ENCODE results near the gene TASP1. TPM values are rescaled to one million over a fixed set of nuclear protein-coding genes. Genes with fewer than 3 reads are reported as not detected.

The TASP1 gene
- polyA plus RNA-seq, 1 donor (not counting 4 experiments of a cell fraction or from before 2014, with no cell fraction given): 17.4 TPM

DNA sequence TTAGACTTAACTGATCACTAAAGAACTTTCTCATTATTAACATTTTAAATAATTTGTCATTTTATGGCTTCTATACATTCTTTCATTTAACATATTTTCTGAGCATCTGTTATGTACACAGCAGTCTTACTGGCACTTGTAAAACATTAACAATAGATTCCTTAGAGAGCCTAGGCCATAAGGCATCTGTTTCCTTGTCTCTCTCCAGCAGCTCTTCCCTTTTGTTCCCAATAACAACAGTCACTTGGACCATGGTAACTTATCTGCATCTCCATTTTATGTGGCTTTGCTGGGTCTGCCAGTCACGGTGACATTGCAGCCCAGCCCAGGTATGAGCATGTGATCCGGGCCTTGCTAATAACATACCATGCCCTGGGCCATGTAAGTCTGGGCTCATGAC is 11.7 kb upstream of the TASP1 start:
- H3K4me2 ChIP-seq (ENCODE audit: control insufficient read depth, extremely low read depth, insufficient read depth, low read depth, low read length): no peak overlapping the region
- no peak overlapping the region for H2AFZ ChIP-seq (ENCODE audit: control insufficient read depth, low read length)
- H3K79me2 ChIP-seq (ENCODE audit: control insufficient read depth, insufficient read depth, low read length): no peaks in the 10 kb centered on the region
- H3K27me3 ChIP-seq (ENCODE audit: control insufficient read depth, extremely low read depth, insufficient read depth, low read length): no peaks in the 10 kb centered on the region
- H3K4me1 ChIP-seq (ENCODE audit: control insufficient read depth, extremely low read depth, insufficient read depth, low read length): no peaks in the 10 kb centered on the region
- FAIRE-seq (no peak), DNase-seq (ENCODE audit: low read depth, low spot score) (no peak)
- no peaks in the 10 kb centered on the region for H3K36me3 ChIP-seq (ENCODE audit: control insufficient read depth in 2 of 2, extremely low read depth in 1 of 2, insufficient read depth in 2 of 2, low read length in 2 of 2)
- H3K4me3 ChIP-seq (ENCODE audit: control insufficient read depth in 2 of 3, extremely low read depth in 1 of 3, insufficient read depth in 2 of 3, low read depth in 1 of 3, low read length in 3 of 3): no peak overlapping the region
- no peaks in the 10 kb centered on the region for H3K9me3 ChIP-seq (ENCODE audit: control insufficient read depth, low read depth, low read length)
- H4K20me1 ChIP-seq (ENCODE audit: control insufficient read depth, extremely low read depth, insufficient read depth, low read length): no peaks in the 10 kb centered on the region
- dilution Hi-C loops (cut with MboI; ENCODE audit: extremely low pct_ligation_motif_present, low sequenced_read_pairs): no loop called here
- no peak overlapping the region for H3K27ac ChIP-seq (ENCODE audit: control insufficient read depth, insufficient read depth, low read length)
- no peaks in the 10 kb centered on the region for H3K9me1 ChIP-seq (ENCODE audit: control insufficient read depth, extremely low read depth, insufficient read depth, low read length)
- H3K9ac ChIP-seq (ENCODE audit: control insufficient read depth, extremely low read depth, insufficient read depth, low read length): no peak overlapping the region
- TF ChIP-seq EZH2 (IDR thresholded peaks at IDR 0.05; ENCODE audit: low read length): no peak
- TF ChIP-seq, protein P1, sequence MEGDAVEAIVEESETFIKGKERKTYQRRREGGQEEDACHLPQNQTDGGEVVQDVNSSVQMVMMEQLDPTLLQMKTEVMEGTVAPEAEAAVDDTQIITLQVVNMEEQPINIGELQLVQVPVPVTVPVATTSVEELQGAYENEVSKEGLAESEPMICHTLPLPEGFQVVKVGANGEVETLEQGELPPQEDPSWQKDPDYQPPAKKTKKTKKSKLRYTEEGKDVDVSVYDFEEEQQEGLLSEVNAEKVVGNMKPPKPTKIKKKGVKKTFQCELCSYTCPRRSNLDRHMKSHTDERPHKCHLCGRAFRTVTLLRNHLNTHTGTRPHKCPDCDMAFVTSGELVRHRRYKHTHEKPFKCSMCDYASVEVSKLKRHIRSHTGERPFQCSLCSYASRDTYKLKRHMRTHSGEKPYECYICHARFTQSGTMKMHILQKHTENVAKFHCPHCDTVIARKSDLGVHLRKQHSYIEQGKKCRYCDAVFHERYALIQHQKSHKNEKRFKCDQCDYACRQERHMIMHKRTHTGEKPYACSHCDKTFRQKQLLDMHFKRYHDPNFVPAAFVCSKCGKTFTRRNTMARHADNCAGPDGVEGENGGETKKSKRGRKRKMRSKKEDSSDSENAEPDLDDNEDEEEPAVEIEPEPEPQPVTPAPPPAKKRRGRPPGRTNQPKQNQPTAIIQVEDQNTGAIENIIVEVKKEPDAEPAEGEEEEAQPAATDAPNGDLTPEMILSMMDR (optimal IDR thresholded peaks at IDR 0.05 in 1 of 3, IDR thresholded peaks at IDR 0.05 in 1 of 3, conservative IDR thresholded peaks at IDR 0.05 in 1 of 3; ENCODE audit: extremely low read depth in 1 of 3, insufficient read depth in 2 of 3, low read length in 3 of 3): no peak

- TF ChIP-seq, protein P1 (optimal IDR thresholded peaks at IDR 0.05 in 1 of 3, IDR thresholded peaks at IDR 0.05 in 1 of 3, conservative IDR thresholded peaks at IDR 0.05 in 1 of 3; ENCODE audit: extremely low read depth in 1 of 3, insufficient read depth in 2 of 3, low read length in 3 of 3): no peak
- TF ChIP-seq EZH2 (IDR thresholded peaks at IDR 0.05; ENCODE audit: low read length): no peak
- FAIRE-seq: no peak
- H3K9me1 ChIP-seq (ENCODE audit: control insufficient read depth, extremely low read depth, insufficient read depth, low read length): no peaks in the 10 kb centered on the region
- no peak overlapping the region for H3K27ac ChIP-seq (ENCODE audit: control insufficient read depth, insufficient read depth, low read length)
- peaks cover 5% of the 10 kb centered on the region for H3K4me1 ChIP-seq (ENCODE audit: control insufficient read depth, extremely low read depth, insufficient read depth, low read length)
- no peaks in the 10 kb centered on the region for H3K9me3 ChIP-seq (ENCODE audit: control insufficient read depth, low read depth, low read length)
- H3K4me2 ChIP-seq (ENCODE audit: control insufficient read depth, extremely low read depth, insufficient read depth, low read depth, low read length): no peak overlapping the region
- H3K27me3 ChIP-seq (ENCODE audit: control insufficient read depth, extremely low read depth, insufficient read depth, low read length): no peaks in the 10 kb centered on the region
- H4K20me1 ChIP-seq (ENCODE audit: control insufficient read depth, extremely low read depth, insufficient read depth, low read length): no peaks in the 10 kb centered on the region
- no peak overlapping the region for H3K9ac ChIP-seq (ENCODE audit: control insufficient read depth, extremely low read depth, insufficient read depth, low read length)
- no peaks in the 10 kb centered on the region for H3K79me2 ChIP-seq (ENCODE audit: control insufficient read depth, insufficient read depth, low read length)
- H3K36me3 ChIP-seq (ENCODE audit: control insufficient read depth in 2 of 2, extremely low read depth in 1 of 2, insufficient read depth in 2 of 2, low read length in 2 of 2): no peaks in the 10 kb centered on the region
- no peak overlapping the region for H3K4me3 ChIP-seq (ENCODE audit: control insufficient read depth in 2 of 3, extremely low read depth in 1 of 3, insufficient read depth in 2 of 3, low read depth in 1 of 3, low read length in 3 of 3)
- H2AFZ ChIP-seq (ENCODE audit: control insufficient read depth, low read length): no peak overlapping the region
- dilution Hi-C loops (cut with MboI; ENCODE audit: extremely low pct_ligation_motif_present, low sequenced_read_pairs): no loop called here
- no peak for DNase-seq (ENCODE audit: low read depth, low spot score)
Measured at GRCh38 chr20:13648291-13649228, 9.8 kb upstream of the TASP1 start.
